Astrocyte (in vitro differentiated cells and primary cell): ENCODE measurements around the gene CRYBG3.

Experiments used
- EZH2 ChIP-seq: IDR thresholded peaks from 2 replicates; pipeline ENCODE4 v1.6.1; 2012; ENCODE audit warnings: mild to moderate bottlenecking, low read length, inconsistent platforms; ENCODE audit not compliant: insufficient read depth
- TF ChIP-seq, protein P1 (sequence below): IDR thresholded peaks from 2 replicates; pipeline ENCODE4 v1.5.1; 2011; ENCODE audit warnings: low read depth, mild to moderate bottlenecking, inconsistent platforms, low read length, moderate library complexity; ENCODE audit not compliant: insufficient read depth

DNA sequence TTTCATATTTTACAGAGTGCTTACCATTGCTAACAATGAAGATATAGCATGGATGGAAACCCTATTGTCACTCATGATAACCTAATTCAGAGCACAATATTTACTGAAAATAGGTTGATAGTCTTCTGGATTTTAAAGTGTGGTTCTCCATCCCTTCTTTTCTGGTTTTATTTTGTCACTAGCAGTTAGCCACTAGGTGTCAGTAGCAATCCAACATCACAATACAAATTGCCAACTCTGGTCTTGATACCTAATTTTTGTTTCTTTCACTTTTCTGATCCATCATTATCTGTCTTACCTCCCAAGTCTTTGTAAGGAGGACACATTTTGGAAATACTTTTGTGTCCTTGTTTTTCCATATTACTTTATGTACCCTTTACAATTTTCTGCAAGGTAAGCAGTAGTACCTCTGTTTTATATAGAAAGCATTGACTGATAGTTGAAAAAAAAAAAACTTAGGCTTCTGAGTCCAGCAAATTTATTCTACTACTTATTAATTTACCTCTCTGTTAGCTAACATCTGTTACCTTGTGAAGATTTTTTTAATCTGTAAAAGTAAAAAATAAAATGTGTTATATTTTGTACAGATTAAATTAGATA, 28.3 kb upstream of the CRYBG3 start:
- TF ChIP-seq, protein P1, sequence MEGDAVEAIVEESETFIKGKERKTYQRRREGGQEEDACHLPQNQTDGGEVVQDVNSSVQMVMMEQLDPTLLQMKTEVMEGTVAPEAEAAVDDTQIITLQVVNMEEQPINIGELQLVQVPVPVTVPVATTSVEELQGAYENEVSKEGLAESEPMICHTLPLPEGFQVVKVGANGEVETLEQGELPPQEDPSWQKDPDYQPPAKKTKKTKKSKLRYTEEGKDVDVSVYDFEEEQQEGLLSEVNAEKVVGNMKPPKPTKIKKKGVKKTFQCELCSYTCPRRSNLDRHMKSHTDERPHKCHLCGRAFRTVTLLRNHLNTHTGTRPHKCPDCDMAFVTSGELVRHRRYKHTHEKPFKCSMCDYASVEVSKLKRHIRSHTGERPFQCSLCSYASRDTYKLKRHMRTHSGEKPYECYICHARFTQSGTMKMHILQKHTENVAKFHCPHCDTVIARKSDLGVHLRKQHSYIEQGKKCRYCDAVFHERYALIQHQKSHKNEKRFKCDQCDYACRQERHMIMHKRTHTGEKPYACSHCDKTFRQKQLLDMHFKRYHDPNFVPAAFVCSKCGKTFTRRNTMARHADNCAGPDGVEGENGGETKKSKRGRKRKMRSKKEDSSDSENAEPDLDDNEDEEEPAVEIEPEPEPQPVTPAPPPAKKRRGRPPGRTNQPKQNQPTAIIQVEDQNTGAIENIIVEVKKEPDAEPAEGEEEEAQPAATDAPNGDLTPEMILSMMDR = peak; percentile 77
- TF ChIP-seq EZH2 = no peak
